AG04449 (cell line): Measurements from ENCODE around the gene GARIN1A.
"Not testable (repeated sequence)": the region's sequence is repeated elsewhere in the genome, so short reads cannot be mapped to it uniquely, and the experiment has no call there.

Experiments
- CTCF ChIA-PET: fragments of 350-600 bp; formaldehyde crosslinking; extraction: SDS; loops from one replicate; lab custom pipeline; 2021; ENCODE audit warnings: antibody characterized with exemption; lab: Yijun Ruan, JAX
- POLR2A ChIA-PET: fragments of 400-600, 350-600 bp; formaldehyde crosslinking; extraction: SDS; loops from one replicate; lab custom pipeline; 2020; ENCODE audit warnings: antibody characterized with exemption, inconsistent platforms; lab: Yijun Ruan, JAX
- DNase-seq: peaks from one replicate; pipeline ENCODE4 v3.0.0-alpha.2; 2010; ENCODE audit warnings: low read depth, low spot score
- H3K4me3 ChIP-seq: 2 replicates; pipeline ENCODE4 v1.5.1; 2011; ENCODE audit warnings: low read depth, mild to moderate bottlenecking, control low read depth, low read length
- TF ChIP-seq, protein P1 (sequence below): IDR thresholded peaks from one replicate; pipeline ENCODE4 v1.5.1; 2011; ENCODE audit warnings: mild to moderate bottlenecking, moderate library complexity, low read length, control low read depth, inconsistent platforms; ENCODE audit not compliant: insufficient read depth; ENCODE audit errors: missing control alignments

Gene GARIN1A

GRCh38 chr7:128673571-128673970, 1.5 kb downstream of the GARIN1A start:
- CTCF ChIA-PET, result interaction anchor here (0.7 to 2.2 kb wide), 6 partner anchors 9 to 208 kb away, joined by 3 to 7 read pairs (median 4); no protein-coding TSS in a partner anchor
- no peak for DNase-seq
- H3K4me3 ChIP-seq, result no peak overlapping the region
- POLR2A ChIA-PET, result no interaction called here
- TF ChIP-seq, protein P1, sequence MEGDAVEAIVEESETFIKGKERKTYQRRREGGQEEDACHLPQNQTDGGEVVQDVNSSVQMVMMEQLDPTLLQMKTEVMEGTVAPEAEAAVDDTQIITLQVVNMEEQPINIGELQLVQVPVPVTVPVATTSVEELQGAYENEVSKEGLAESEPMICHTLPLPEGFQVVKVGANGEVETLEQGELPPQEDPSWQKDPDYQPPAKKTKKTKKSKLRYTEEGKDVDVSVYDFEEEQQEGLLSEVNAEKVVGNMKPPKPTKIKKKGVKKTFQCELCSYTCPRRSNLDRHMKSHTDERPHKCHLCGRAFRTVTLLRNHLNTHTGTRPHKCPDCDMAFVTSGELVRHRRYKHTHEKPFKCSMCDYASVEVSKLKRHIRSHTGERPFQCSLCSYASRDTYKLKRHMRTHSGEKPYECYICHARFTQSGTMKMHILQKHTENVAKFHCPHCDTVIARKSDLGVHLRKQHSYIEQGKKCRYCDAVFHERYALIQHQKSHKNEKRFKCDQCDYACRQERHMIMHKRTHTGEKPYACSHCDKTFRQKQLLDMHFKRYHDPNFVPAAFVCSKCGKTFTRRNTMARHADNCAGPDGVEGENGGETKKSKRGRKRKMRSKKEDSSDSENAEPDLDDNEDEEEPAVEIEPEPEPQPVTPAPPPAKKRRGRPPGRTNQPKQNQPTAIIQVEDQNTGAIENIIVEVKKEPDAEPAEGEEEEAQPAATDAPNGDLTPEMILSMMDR, result no peak

DNA sequence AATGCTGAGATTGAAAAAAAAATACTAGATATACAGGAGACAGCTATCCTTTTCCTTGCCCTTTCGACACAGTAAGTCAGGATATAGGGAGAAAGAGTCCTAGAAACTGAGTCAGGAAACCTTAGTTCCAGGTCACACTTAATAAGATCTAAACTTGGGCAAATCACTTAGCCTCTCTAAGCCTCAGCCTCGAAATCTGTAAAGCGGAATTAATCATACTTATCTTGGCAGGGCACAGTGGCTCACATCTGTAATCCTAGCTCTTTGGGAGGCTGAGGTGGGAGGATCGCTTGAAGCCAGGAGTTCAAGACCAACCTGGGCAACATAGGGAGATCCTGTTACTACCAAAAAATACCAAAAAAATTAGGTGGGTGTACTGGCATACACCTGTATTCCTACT, 4.6 kb downstream of the GARIN1A start:
- CTCF ChIA-PET, result interaction anchor here (1.4 to 1.5 kb wide), 3 partner anchors 10 to 207 kb away, joined by 3 to 6 read pairs (median 3); no protein-coding TSS in a partner anchor
- H3K4me3 ChIP-seq, result no peak overlapping the region
- TF ChIP-seq, protein P1, result no peak
- POLR2A ChIA-PET, result no interaction called here
- no peak for DNase-seq

GRCh38 chr7:128679920-128680319, 7.8 kb downstream of the GARIN1A start:
- POLR2A ChIA-PET, result no interaction called here
- TF ChIP-seq, protein P1, result no peak
- no peak for DNase-seq
- CTCF ChIA-PET, result no interaction called here
- H3K4me3 ChIP-seq, result no peak overlapping the region

- no peak overlapping the region for H3K4me3 ChIP-seq
- CTCF ChIA-PET, result interaction anchor here (1.2 to 1.7 kb wide), 3 partner anchors 9 to 201 kb away, joined by 3 to 5 read pairs (median 5); no protein-coding TSS in a partner anchor
- POLR2A ChIA-PET, result interaction anchor here (0.7 kb wide), 1 partner anchor 10 kb away, joined by 3 read pairs; no protein-coding TSS in a partner anchor
- DNase-seq, result no peak
- TF ChIP-seq, protein P1, result no peak
These were observed 9.9 kb downstream of the GARIN1A start for GRCh38 chr7:128681794-128682537.

- not testable (repeated sequence) for DNase-seq
These were observed 11.2 kb downstream of the GARIN1A start for GRCh38 chr7:128683270-128683669.

GRCh38 chr7:128683738-128684137, 11.6 kb downstream of the GARIN1A start:
- POLR2A ChIA-PET, CTCF ChIA-PET, H3K4me3 ChIP-seq, DNase-seq: not testable (repeated sequence)

More at GRCh38 chr7:128683270-128683669, 11.2 kb downstream of the GARIN1A start:
- H3K4me3 ChIP-seq, POLR2A ChIA-PET: not testable (repeated sequence)
- CTCF ChIA-PET, result interaction anchor here (0.7 to 1.2 kb wide), 2 partner anchors 10 to 12 kb away, joined by 3 read pairs; no protein-coding TSS in a partner anchor

- DNase-seq, result no peak
- H3K4me3 ChIP-seq, result no peak overlapping the region
- TF ChIP-seq, protein P1, result no peak
- ChIA-PET CTCF (no interaction called here), POLR2A (no interaction called here)
These were observed 15.0 kb downstream of the GARIN1A start for GRCh38 chr7:128687131-128687530.
